WTC11 (cell line): Measurements from ENCODE around the gene SLC30A9.

Experiments
- ESRRA ChIP-seq: sonication (generic); formaldehyde crosslinking; IDR thresholded peaks from 2 replicates; pipeline ENCODE4 v1.8.1; 2022; ENCODE audit warnings: mild to moderate bottlenecking, missing genetic modification reagents, borderline replicate concordance
- SMAD3 ChIP-seq: sonication (generic); formaldehyde crosslinking; IDR thresholded peaks from 2 replicates; pipeline ENCODE4 v1.8.0; 2022; ENCODE audit warnings: missing genetic modification reagents, mild to moderate bottlenecking, borderline replicate concordance
- TCF7 ChIP-seq: sonication (generic); formaldehyde crosslinking; IDR thresholded peaks from 2 replicates; pipeline ENCODE4 v1.8.0; 2022; ENCODE audit warnings: mild to moderate bottlenecking, low read depth, missing genetic modification reagents, moderate library complexity
- TF ChIP-seq, protein P1 (sequence below): fragments of 200-600 bp; IDR thresholded peaks from 2 replicates; pipeline ENCODE4 v1.8.0; 2022; ENCODE audit warnings: antibody characterized with exemption
- TF ChIP-seq, protein P2 (sequence below): fragments of 250-450 bp; sonication (Bioruptor Pico); IDR thresholded peaks from 2 replicates; pipeline ENCODE4 v2.1.2; 2022; ENCODE audit warnings: mild to moderate bottlenecking, moderate library complexity
- TF ChIP-seq, protein P3 (sequence below): sonication (generic); formaldehyde crosslinking; IDR thresholded peaks from 2 replicates; pipeline ENCODE4 v1.8.0; 2022; ENCODE audit warnings: mild to moderate bottlenecking, missing genetic modification reagents
- TF ChIP-seq, protein P4 (sequence below): sonication (generic); formaldehyde crosslinking; IDR thresholded peaks from 2 replicates; pipeline ENCODE4 v1.8.1; 2022; ENCODE audit warnings: low read depth, mild to moderate bottlenecking, moderate library complexity, missing genetic modification reagents, borderline replicate concordance
- TF ChIP-seq, protein P5 (sequence below): sonication (generic); formaldehyde crosslinking; IDR thresholded peaks from 2 replicates; pipeline ENCODE4 v1.8.0; 2022; ENCODE audit warnings: mild to moderate bottlenecking, missing genetic modification reagents
- TF ChIP-seq, protein P6 (sequence below): sonication (generic); formaldehyde crosslinking; IDR thresholded peaks from 2 replicates; pipeline ENCODE4 v1.8.0; 2022; ENCODE audit warnings: mild to moderate bottlenecking, missing genetic modification reagents

DNA sequence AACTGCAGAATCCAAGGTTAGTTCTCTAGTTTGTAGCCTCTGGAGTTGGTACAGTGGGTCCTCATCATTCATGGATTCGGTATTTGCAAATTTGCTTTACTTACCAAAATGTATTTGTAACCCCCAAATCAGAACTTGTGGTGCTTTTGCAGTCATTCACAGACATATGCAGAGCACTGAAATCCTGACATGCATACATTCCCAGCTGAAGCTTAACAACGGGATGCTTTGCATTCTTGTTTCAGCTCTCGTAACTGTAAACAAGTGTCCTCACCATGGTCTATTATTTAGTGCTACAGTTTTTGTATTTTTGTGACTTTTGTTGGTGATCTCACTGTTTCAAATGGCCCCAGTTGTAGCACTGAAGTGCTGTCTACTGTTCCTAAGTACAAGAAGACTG is 146.0 kb downstream of the SLC30A9 start:
- TF ChIP-seq, protein P1, sequence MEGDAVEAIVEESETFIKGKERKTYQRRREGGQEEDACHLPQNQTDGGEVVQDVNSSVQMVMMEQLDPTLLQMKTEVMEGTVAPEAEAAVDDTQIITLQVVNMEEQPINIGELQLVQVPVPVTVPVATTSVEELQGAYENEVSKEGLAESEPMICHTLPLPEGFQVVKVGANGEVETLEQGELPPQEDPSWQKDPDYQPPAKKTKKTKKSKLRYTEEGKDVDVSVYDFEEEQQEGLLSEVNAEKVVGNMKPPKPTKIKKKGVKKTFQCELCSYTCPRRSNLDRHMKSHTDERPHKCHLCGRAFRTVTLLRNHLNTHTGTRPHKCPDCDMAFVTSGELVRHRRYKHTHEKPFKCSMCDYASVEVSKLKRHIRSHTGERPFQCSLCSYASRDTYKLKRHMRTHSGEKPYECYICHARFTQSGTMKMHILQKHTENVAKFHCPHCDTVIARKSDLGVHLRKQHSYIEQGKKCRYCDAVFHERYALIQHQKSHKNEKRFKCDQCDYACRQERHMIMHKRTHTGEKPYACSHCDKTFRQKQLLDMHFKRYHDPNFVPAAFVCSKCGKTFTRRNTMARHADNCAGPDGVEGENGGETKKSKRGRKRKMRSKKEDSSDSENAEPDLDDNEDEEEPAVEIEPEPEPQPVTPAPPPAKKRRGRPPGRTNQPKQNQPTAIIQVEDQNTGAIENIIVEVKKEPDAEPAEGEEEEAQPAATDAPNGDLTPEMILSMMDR: no peak
- TF ChIP-seq, protein P2, sequence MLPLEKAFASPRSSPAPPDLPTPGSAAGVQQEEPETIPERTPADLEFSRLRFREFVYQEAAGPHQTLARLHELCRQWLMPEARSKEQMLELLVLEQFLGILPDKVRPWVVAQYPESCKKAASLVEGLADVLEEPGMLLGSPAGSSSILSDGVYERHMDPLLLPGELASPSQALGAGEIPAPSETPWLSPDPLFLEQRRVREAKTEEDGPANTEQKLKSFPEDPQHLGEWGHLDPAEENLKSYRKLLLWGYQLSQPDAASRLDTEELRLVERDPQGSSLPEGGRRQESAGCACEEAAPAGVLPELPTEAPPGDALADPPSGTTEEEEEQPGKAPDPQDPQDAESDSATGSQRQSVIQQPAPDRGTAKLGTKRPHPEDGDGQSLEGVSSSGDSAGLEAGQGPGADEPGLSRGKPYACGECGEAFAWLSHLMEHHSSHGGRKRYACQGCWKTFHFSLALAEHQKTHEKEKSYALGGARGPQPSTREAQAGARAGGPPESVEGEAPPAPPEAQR: no peak
- TF ChIP-seq, protein P3, sequence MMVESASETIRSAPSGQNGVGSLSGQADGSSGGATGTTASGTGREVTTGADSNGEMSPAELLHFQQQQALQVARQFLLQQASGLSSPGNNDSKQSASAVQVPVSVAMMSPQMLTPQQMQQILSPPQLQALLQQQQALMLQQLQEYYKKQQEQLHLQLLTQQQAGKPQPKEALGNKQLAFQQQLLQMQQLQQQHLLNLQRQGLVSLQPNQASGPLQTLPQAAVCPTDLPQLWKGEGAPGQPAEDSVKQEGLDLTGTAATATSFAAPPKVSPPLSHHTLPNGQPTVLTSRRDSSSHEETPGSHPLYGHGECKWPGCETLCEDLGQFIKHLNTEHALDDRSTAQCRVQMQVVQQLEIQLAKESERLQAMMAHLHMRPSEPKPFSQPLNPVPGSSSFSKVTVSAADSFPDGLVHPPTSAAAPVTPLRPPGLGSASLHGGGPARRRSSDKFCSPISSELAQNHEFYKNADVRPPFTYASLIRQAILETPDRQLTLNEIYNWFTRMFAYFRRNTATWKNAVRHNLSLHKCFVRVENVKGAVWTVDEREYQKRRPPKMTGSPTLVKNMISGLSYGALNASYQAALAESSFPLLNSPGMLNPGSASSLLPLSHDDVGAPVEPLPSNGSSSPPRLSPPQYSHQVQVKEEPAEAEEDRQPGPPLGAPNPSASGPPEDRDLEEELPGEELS (CRISPR knock-in tag): no peak
- TF ChIP-seq, protein P4, sequence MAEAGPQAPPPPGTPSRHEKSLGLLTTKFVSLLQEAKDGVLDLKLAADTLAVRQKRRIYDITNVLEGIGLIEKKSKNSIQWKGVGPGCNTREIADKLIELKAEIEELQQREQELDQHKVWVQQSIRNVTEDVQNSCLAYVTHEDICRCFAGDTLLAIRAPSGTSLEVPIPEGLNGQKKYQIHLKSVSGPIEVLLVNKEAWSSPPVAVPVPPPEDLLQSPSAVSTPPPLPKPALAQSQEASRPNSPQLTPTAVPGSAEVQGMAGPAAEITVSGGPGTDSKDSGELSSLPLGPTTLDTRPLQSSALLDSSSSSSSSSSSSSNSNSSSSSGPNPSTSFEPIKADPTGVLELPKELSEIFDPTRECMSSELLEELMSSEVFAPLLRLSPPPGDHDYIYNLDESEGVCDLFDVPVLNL (CRISPR knock-in tag): no peak
- TF ChIP-seq, protein P5, sequence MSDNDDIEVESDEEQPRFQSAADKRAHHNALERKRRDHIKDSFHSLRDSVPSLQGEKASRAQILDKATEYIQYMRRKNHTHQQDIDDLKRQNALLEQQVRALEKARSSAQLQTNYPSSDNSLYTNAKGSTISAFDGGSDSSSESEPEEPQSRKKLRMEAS (CRISPR knock-in tag): no peak
- TF ChIP-seq ESRRA (CRISPR knock-in tag) (no peak), TCF7 (no peak), SMAD3 (no peak)
- TF ChIP-seq, protein P6, sequence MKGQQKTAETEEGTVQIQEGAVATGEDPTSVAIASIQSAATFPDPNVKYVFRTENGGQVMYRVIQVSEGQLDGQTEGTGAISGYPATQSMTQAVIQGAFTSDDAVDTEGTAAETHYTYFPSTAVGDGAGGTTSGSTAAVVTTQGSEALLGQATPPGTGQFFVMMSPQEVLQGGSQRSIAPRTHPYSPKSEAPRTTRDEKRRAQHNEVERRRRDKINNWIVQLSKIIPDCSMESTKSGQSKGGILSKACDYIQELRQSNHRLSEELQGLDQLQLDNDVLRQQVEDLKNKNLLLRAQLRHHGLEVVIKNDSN (CRISPR knock-in tag): no peak
